B cell (primary cell): Measurements from ENCODE around the gene SNX20.

Experiments
- CTCF ChIP-seq: fragments of 200-600 bp; IDR thresholded peaks from one replicate; pipeline ENCODE4 v1.8.0; 2022; ENCODE audit warnings: antibody characterized with exemption, mild to moderate bottlenecking
- EZH2 ChIP-seq: IDR thresholded peaks from 2 replicates; pipeline ENCODE4 v1.6.1; 2012; ENCODE audit warnings: borderline replicate concordance, low read depth, mild to moderate bottlenecking, moderate library complexity, low read length; ENCODE audit not compliant: insufficient read depth, poor library complexity, severe bottlenecking

- no peak for TF ChIP-seq CTCF
- TF ChIP-seq EZH2 = no peak
Observed at GRCh38 chr16:50721549-50722404, 40.7 kb upstream of the SNX20 start.
